22Rv1 (cell line): ENCODE measurements around the gene CEP295NL.

Source experiments
- H3K27ac ChIP-seq: fragments of 450-650 bp; 2 replicates; pipeline ENCODE4 v1.5.1; 2017
- CTCF ChIP-seq: fragments of 450-650 bp; IDR thresholded peaks from 2 replicates; pipeline ENCODE4 v1.5.1; 2017; ENCODE audit warnings: mild to moderate bottlenecking
- ZFX ChIP-seq: fragments of 450-650 bp; IDR thresholded peaks from 2 replicates; pipeline ENCODE4 v1.6.1; 2017; ENCODE audit warnings: antibody characterized with exemption, borderline replicate concordance

The CEP295NL gene

GRCh38 chr17:78925662-78926555 is 22.9 kb upstream of the CEP295NL start:
- no peak for TF ChIP-seq CTCF
- TF ChIP-seq ZFX = no peak

GRCh38 chr17:78925234-78925633 is 22.2 kb upstream of the CEP295NL start, which contains the start of gene TIMP2:
TIMP2 (minus strand) TSS chr17:78925387; CDS start chr17:78925088, 299 bp downstream.
- TF ChIP-seq CTCF = no peak
- no peak for TF ChIP-seq ZFX
- no peak within 1 kb of the TSS for H3K27ac ChIP-seq

More at GRCh38 chr17:78925662-78926555, 22.9 kb upstream of the CEP295NL start:
- no peak overlapping the region for H3K27ac ChIP-seq

DNA sequence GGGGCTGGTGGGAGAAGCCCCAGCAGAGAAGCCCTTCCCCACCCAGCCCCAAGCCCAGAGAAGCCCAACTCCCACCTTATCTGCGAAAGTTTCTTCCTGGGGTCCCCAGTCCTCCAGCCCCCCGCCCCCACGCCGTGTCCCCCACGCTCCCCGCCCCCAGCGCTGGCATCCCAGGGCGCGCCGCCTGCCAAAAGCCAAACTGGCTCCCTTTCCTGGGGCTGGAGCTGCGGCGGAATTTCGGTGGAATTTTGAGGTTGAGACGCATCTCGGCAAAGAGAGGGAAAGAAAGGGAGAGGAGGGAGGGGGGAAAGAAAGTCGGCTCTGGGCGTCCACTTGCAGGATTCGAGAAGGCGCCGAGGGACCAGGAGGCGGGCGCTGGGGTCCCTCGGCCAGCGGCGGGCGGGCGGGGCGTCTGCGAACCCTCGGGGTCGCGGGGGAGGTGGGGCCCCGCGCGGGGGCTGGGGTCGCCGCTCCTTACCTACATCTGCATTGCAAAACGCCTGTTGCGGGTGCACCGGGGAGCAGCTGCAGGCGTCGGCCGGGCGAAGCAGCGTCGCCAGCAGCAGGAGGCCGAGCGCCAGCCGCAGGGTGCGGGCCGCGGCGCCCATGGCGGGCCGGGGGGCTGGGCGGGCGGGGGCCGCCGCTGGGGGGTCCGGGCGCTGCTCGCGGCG is 21.6 kb upstream of the CEP295NL start:
- no peak overlapping the region for H3K27ac ChIP-seq
- TF ChIP-seq ZFX (no peak), CTCF (no peak)

DNA sequence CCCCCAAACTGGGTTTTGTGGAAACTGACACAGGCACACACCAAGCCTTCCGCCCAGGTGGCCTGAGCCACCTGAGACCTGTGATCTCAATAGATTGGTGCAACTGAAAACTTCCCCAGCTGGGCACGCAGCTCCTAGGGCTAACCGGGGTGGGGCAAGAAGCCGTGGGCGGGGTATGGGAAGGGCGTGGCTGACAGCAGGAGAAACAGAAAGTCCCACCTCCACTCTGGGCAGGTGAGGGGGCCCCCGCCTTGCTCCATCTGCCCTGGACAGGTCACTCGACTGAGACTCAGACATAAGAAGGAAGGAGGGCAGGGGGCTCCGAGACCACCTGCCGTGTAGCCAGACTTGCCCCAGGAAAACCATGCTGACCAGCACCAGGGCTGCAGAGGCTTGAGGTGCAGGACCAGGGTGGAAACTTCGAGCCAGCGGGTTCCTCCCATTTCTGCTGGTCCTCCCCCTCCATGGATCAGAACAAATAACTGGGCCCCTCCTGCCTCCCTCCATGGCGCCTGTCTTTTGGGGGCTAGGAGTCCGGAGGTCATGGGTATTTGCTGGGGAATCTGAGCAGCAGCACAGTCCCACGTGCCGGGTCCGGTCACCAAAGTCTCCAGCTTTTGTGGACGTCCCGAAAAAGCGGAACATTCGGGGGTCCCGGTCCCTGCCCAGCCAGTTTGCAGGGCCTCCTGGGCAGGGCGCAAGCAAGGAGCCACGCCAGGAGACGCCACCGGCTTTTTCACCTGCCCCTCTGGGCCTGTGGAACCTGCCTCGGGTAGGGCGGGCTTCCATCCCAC is 20.9 kb upstream of the CEP295NL start:
- no peak for TF ChIP-seq CTCF
- TF ChIP-seq ZFX = no peak
- H3K27ac ChIP-seq = no peak overlapping the region

- TF ChIP-seq CTCF (no peak), ZFX (no peak)
- no peak overlapping the region for H3K27ac ChIP-seq
These were observed 20.0 kb upstream of the CEP295NL start for GRCh38 chr17:78922816-78923498.

GRCh38 chr17:78921437-78921971 is 18.5 kb upstream of the CEP295NL start:
- H3K27ac ChIP-seq = no peak overlapping the region

More at GRCh38 chr17:78921437-78921971, 18.5 kb upstream of the CEP295NL start:
- TF ChIP-seq CTCF = no peak
- no peak for TF ChIP-seq ZFX
